ENCODE measurements around the gene ANKRD63.

DNA sequence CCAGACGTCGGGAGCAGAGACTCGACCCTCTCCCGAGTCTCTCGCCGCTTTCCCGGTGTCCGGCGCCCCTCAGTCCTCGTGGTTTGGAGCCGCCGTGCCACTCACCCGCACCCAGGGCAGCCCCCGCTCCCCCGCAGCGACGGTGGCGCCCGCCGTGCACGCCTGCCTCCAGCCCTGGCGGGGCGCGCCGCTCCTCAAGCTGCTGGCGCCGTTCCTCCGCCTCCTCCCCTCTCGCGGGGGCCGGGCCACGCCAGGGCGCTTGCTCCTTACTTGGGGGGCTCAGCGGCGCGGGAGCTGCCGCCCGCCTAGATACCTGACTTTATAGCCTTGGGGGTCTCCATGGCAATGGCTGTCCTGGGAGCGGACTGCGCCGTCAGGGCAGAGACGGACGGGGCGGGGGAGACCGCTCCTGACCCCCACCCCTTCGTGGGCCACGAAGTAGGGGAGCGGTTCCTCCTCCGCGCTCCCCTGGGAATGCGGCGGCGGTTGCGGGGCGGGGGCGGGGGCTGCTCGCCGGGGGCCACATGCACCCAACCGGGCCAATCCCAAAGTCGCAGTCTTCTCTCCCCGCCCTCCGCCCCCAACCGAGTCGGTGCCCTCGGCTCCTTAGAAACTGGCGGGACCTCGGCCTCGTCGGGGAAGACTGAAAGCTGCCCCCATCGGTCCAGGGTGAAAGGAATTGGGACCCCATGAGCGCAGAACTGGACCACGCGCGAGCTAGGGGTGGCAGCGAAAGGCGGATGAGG lies at the start of gene ANKRD63:
- TF ChIP-seq, protein P1, sequence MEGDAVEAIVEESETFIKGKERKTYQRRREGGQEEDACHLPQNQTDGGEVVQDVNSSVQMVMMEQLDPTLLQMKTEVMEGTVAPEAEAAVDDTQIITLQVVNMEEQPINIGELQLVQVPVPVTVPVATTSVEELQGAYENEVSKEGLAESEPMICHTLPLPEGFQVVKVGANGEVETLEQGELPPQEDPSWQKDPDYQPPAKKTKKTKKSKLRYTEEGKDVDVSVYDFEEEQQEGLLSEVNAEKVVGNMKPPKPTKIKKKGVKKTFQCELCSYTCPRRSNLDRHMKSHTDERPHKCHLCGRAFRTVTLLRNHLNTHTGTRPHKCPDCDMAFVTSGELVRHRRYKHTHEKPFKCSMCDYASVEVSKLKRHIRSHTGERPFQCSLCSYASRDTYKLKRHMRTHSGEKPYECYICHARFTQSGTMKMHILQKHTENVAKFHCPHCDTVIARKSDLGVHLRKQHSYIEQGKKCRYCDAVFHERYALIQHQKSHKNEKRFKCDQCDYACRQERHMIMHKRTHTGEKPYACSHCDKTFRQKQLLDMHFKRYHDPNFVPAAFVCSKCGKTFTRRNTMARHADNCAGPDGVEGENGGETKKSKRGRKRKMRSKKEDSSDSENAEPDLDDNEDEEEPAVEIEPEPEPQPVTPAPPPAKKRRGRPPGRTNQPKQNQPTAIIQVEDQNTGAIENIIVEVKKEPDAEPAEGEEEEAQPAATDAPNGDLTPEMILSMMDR (IDR thresholded peaks at IDR 0.05) = no peak
- no peak for TF ChIP-seq EP300 (IDR thresholded peaks at IDR 0.05; ENCODE audit: low read depth)
- no peak for TF ChIP-seq POLR2A (IDR thresholded peaks at IDR 0.05)
